ENCODE results near the gene SAMD4B. TPM values are rescaled to one million over a fixed set of nuclear protein-coding genes. Genes with fewer than 3 reads are reported as not detected.

Gene SAMD4B
- total RNA-seq, 2 experiments from 2014 or later: 59.4 to 60.0 TPM

DNA sequence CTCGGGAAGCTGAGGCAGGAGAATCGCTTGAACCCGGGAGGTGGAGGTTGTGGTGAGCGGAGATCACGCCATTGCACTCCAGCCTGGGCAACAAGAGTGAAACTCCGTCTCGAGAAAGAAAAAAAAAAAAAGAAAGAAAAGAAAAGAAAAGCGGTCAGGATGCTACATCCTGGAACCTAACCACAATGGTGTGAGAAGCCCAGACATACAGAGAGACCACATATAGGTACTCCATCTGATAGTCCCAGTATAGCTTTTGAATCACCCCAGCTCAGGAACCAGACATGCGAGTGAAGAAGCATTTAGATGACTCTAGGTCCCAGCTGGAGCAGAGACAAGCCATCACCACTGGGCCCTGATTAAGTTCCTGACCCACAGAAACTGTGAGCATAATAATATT is 42.8 kb upstream of the SAMD4B start:
- DNase-seq (ENCODE audit: low spot score): no peak
- no TSS peak for BruUV-seq (replicated peaks)
- Histone ChIP-seq H2AFZ (ENCODE audit: low read length) (no peak overlapping the region), H3K9me3 (ENCODE audit: low read length) (no peaks in the 10 kb centered on the region), H3K4me1 (ENCODE audit: insufficient read depth, low read length, poor library complexity, severe bottlenecking) (no peaks in the 10 kb centered on the region), H3K79me2 (ENCODE audit: insufficient read depth, low read depth, low read length) (no peaks in the 10 kb centered on the region), H4K20me1 (ENCODE audit: insufficient read depth, low read length) (no peaks in the 10 kb centered on the region), H3K36me3 (ENCODE audit: insufficient read depth, low read length) (no peaks in the 10 kb centered on the region), H3K27ac (ENCODE audit: low read depth, low read length, poor library complexity, severe bottlenecking) (no peak overlapping the region), H3K4me3 (ENCODE audit: low read depth, low read length, poor library complexity, severe bottlenecking) (no peak overlapping the region), H3K9me2 (ENCODE audit: insufficient read depth, low read length) (no peaks in the 10 kb centered on the region), H3K4me2 (ENCODE audit: low read length) (no peak overlapping the region)
- TF ChIP-seq, protein P1, sequence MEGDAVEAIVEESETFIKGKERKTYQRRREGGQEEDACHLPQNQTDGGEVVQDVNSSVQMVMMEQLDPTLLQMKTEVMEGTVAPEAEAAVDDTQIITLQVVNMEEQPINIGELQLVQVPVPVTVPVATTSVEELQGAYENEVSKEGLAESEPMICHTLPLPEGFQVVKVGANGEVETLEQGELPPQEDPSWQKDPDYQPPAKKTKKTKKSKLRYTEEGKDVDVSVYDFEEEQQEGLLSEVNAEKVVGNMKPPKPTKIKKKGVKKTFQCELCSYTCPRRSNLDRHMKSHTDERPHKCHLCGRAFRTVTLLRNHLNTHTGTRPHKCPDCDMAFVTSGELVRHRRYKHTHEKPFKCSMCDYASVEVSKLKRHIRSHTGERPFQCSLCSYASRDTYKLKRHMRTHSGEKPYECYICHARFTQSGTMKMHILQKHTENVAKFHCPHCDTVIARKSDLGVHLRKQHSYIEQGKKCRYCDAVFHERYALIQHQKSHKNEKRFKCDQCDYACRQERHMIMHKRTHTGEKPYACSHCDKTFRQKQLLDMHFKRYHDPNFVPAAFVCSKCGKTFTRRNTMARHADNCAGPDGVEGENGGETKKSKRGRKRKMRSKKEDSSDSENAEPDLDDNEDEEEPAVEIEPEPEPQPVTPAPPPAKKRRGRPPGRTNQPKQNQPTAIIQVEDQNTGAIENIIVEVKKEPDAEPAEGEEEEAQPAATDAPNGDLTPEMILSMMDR (conservative IDR thresholded peaks at IDR 0.05; ENCODE audit: low read length): no peak
- ChIA-PET CTCF (ENCODE audit: unreplicated experiment) (no interaction called here), POLR2A (no interaction called here)
- intact Hi-C loops (cut with micrococcal nuclease; ENCODE audit: unreplicated experiment): no loop called here

DNA sequence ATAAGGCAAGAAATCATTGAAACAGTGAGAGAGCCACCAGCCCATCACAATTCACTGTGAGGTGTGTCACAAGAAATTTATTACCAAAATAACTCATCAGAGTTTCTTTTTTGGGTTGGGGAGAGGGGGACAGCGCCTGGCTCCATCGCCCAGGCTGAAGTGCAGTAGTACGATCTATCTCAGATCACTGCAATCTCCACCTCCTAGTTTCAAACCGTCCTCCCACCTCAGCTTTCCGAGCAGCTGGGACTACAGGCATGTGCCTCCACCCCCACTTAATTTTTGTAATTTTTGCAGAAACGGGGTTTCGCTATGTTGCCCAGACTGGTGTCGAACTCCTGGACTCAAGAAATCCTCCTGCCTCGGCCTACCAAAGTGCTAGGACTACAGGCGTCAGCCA is 42.4 kb upstream of the SAMD4B start:
- no peak overlapping the region for H2AFZ ChIP-seq (ENCODE audit: low read length)
- TF ChIP-seq, protein P1 (conservative IDR thresholded peaks at IDR 0.05; ENCODE audit: low read length): no peak
- no peak for TF ChIP-seq EZH2phosphoT487 (IDR thresholded peaks at IDR 0.05; ENCODE audit: borderline replicate concordance, low read depth, low read length)
- H3K4me3 ChIP-seq (ENCODE audit: low read depth, low read length, poor library complexity, severe bottlenecking): no peak overlapping the region
- DNase-seq (ENCODE audit: low spot score): no peak
- no peaks in the 10 kb centered on the region for H4K20me1 ChIP-seq (ENCODE audit: insufficient read depth, low read length)
- intact Hi-C loops (cut with micrococcal nuclease; ENCODE audit: unreplicated experiment): no loop called here
- ChIA-PET CTCF (ENCODE audit: unreplicated experiment) (no interaction called here), POLR2A (no interaction called here)
- no TSS peak for BruUV-seq (replicated peaks)
- no peaks in the 10 kb centered on the region for H3K9me2 ChIP-seq (ENCODE audit: insufficient read depth, low read length)
- H3K9me3 ChIP-seq (ENCODE audit: low read length): no peaks in the 10 kb centered on the region
- no peak overlapping the region for H3K27ac ChIP-seq (ENCODE audit: low read depth, low read length, poor library complexity, severe bottlenecking)
- H3K4me2 ChIP-seq (ENCODE audit: low read length): no peak overlapping the region
- H3K4me1 ChIP-seq (ENCODE audit: insufficient read depth, low read length, poor library complexity, severe bottlenecking): no peaks in the 10 kb centered on the region
- H3K36me3 ChIP-seq (ENCODE audit: insufficient read depth, low read length): no peaks in the 10 kb centered on the region
- H3K79me2 ChIP-seq (ENCODE audit: insufficient read depth, low read depth, low read length): no peaks in the 10 kb centered on the region

DNA sequence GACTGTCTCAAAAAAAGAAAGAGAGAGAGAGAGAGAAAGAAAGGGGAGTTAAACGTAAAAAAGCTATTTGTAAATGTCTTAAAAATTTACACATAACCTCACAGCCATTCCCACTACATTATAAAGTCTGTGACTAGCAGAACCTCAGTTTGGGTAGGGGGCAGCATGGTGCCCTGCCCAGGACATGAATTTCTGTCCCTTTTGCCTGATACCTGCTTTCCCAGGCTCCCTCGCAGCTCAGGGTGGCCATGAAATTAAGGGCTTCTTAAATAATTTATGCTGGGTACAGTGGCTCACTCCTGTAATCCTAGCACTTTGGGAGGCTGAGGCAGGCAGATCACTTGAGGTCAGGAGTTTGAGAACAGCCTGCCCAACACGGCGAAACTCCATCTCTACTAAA is 41.2 kb upstream of the SAMD4B start:
- DNase-seq (ENCODE audit: low spot score): no peak
- Histone ChIP-seq H3K79me2 (ENCODE audit: insufficient read depth, low read depth, low read length) (no peaks in the 10 kb centered on the region), H3K27ac (ENCODE audit: low read depth, low read length, poor library complexity, severe bottlenecking) (no peak overlapping the region), H3K4me1 (ENCODE audit: insufficient read depth, low read length, poor library complexity, severe bottlenecking) (no peaks in the 10 kb centered on the region), H3K4me2 (ENCODE audit: low read length) (no peak overlapping the region), H3K9me2 (ENCODE audit: insufficient read depth, low read length) (no peaks in the 10 kb centered on the region), H2AFZ (ENCODE audit: low read length) (no peak overlapping the region), H3K4me3 (ENCODE audit: low read depth, low read length, poor library complexity, severe bottlenecking) (no peak overlapping the region), H3K36me3 (ENCODE audit: insufficient read depth, low read length) (no peaks in the 10 kb centered on the region), H4K20me1 (ENCODE audit: insufficient read depth, low read length) (no peaks in the 10 kb centered on the region), H3K9me3 (ENCODE audit: low read length) (no peaks in the 10 kb centered on the region)
- intact Hi-C loops (cut with micrococcal nuclease; ENCODE audit: unreplicated experiment): no loop called here
- POLR2A ChIA-PET: interaction anchor here (0.7 kb wide), 1 partner anchor 172 kb away, joined by 4 read pairs; no protein-coding TSS in a partner anchor
- CTCF ChIA-PET (ENCODE audit: unreplicated experiment): no interaction called here
- BruUV-seq (replicated peaks): no TSS peak
- TF ChIP-seq EZH2phosphoT487 (IDR thresholded peaks at IDR 0.05; ENCODE audit: borderline replicate concordance, low read depth, low read length): no peak
- TF ChIP-seq, protein P1 (conservative IDR thresholded peaks at IDR 0.05; ENCODE audit: low read length): no peak
